Psoas muscle (tissue), 8 donors: ENCODE results near the gene PDE4D. TPM values are rescaled to one million over a fixed set of nuclear protein-coding genes. Genes with fewer than 3 reads are reported as not detected.
A peak's percentile ranks its signal among the peaks of the same experiment; 100 is the strongest.

Experiments
- ATAC-seq, 4 donors: fragments of 200-7000 bp; cut with Tn5 transposase; one replicate each; pipeline ENCODE4 v1.9.1; 2020; ENCODE audit warnings: moderate library complexity in 3 of 4, mild to moderate bottlenecking in 2 of 4
- DNase-seq, 2 donors: peaks; one replicate each; pipeline ENCODE4 v3.0.0-alpha.2; 2020
- H3K27ac ChIP-seq: fragments of 200-600 bp; one replicate; pipeline ENCODE4 v1.8.0; 2022
- H3K27me3 ChIP-seq, 3 donors: fragments of 200-600 bp in 1 of 3; one replicate each; pipeline versions ENCODE4 v1.6.1 to v1.8.0; 2013 to 2022; ENCODE audit warnings: low read length in 2 of 3, mild to moderate bottlenecking in 2 of 3, moderate library complexity in 1 of 3; ENCODE audit not compliant: insufficient read depth in 3 of 3
- H3K36me3 ChIP-seq, 2 donors: fragments of 200-600 bp in 1 of 2; one replicate each; pipeline versions ENCODE4 v1.6.1 to v1.8.0; 2013 to 2022; ENCODE audit warnings: low read depth in 1 of 2, mild to moderate bottlenecking in 1 of 2, moderate library complexity in 1 of 2; ENCODE audit not compliant: insufficient read depth in 1 of 2
- H3K4me1 ChIP-seq: fragments of 200-600 bp; one replicate; pipeline ENCODE4 v1.8.0; 2022
- H3K4me3 ChIP-seq: fragments of 200-600 bp; one replicate; pipeline ENCODE4 v1.8.0; 2022; ENCODE audit warnings: mild to moderate bottlenecking
- H3K9me3 ChIP-seq: fragments of 200-600 bp; one replicate; pipeline ENCODE4 v1.8.0; 2022
- CTCF ChIP-seq: fragments of 200-600 bp; IDR thresholded peaks from one replicate; pipeline ENCODE4 v1.8.0; 2022; ENCODE audit warnings: antibody characterized with exemption
- WGBS, 3 donors: extraction: QIAGEN DNeasy Blood & Tissue Kit; methylation state at CpG; one replicate each; pipeline versions ENCODE4 v1.1.6 to v1.1.7; 2013; 5-methylcytosine and 5-hydroxymethylcytosine counted together
- intact Hi-C, 2 donors: fragments of 100-400 bp; cut with DNase I; formaldehyde crosslinking; loops; one replicate each; pipeline versions ENCODE4 v1.11.0 to v1.14.2; 2022
- polyA plus RNA-seq, 3 donors: library from polyadenylated mRNA; stranded (reverse); fragments of 200-250 nt; gene quantifications; one replicate each; pipeline ENCODE4 v1.2.3, GENCODE V29; 2013
- total RNA-seq, 4 donors: library from RNA; stranded (reverse); fragmentation: NEBNext Ultra II Directional in 2 of 4; extraction: Animal tissue kit (Norgen Biotek cat#: 25700) in 2 of 4; gene quantifications; one replicate each; pipeline versions ENCODE4 v1.2.1 to v1.2.4, GENCODE V29; 2021 to 2023
- donor health status: healthy with polysubstance abuse.
- donor health status: DM: no; HTN: no; CAD: no; lungs with moderate emphysema.
- donor health status: Bipolar disorder and iron deficiency.
- donor health status: healthy.
- donor health status: DM: yes; HTN: yes; CAD: no.
- donor health status: DM: no; HTN: no; CAD: no.
- donor health status: DM: no; HTN: no; CAD: no.
- donor health status: DM: yes; HTN: yes; CAD: no.

Gene PDE4D
- total and polyA plus RNA-seq, 7 donors = 42.6 to 283 (median 88.7) TPM

GRCh38 chr5:59189472-59190244, 703.9 kb downstream of the PDE4D start:
- no peaks in the 10 kb centered on the region for H3K36me3 ChIP-seq
- H3K4me1 ChIP-seq = peaks cover 84% of the 10 kb centered on the region
- ATAC-seq = no peak
- H3K27ac ChIP-seq = peak overlapping the region; percentile 85
- intact Hi-C loops = loop anchor here (5.0 to 10.0 kb wide), 4 partner anchors 178 to 485 kb away; no protein-coding TSS in a partner anchor
- no peak for TF ChIP-seq CTCF
- H3K9me3 ChIP-seq = peaks cover under 1% of the 10 kb centered on the region
- no peaks in the 10 kb centered on the region for H3K27me3 ChIP-seq
- no peak for DNase-seq
- peak overlapping the region; percentile 47 for H3K4me3 ChIP-seq
- 33 to 58% (median 34%) methylated on average over 7 of the region's 7 CpGs for WGBS, 3 donors

GRCh38 chr5:59188419-59189225, 704.9 kb downstream of the PDE4D start:
- peaks cover 74% of the 10 kb centered on the region for H3K4me1 ChIP-seq
- H3K36me3 ChIP-seq = peaks cover 0 to 2% of the 10 kb centered on the region in 2 donors
- ATAC-seq (peak; percentile 56 to 70 (median 64)), DNase-seq (peak; percentile 67 to 81)
- peak; percentile 86 for TF ChIP-seq CTCF
- H3K4me3 ChIP-seq = peak overlapping the region; percentile 47
- intact Hi-C loops = loop anchor here (5.0 to 10.0 kb wide), 4 partner anchors 179 to 486 kb away; no protein-coding TSS in a partner anchor
- peak overlapping the region; percentile 85 for H3K27ac ChIP-seq
- WGBS, 3 donors = 11 to 13% (median 12%) methylated on average over 16 of the region's 16 CpGs
- H3K9me3 ChIP-seq = no peaks in the 10 kb centered on the region
- no peaks in the 10 kb centered on the region for H3K27me3 ChIP-seq

- peaks cover 0 to 9% of the 10 kb centered on the region in 2 donors for H3K36me3 ChIP-seq
- peaks cover 68% of the 10 kb centered on the region for H3K4me1 ChIP-seq
- intact Hi-C loops = loop anchor here (5.0 to 10.0 kb wide), 4 partner anchors 179 to 487 kb away; no protein-coding TSS in a partner anchor
- H3K4me3 ChIP-seq = peak overlapping the region; percentile 47
- TF ChIP-seq CTCF = no peak
- 41 to 51% (median 49%) methylated on average over 4 of the region's 4 CpGs for WGBS, 3 donors
- DNase-seq (no peak), ATAC-seq (no peak)
- H3K9me3 ChIP-seq = no peaks in the 10 kb centered on the region
- H3K27me3 ChIP-seq = no peaks in the 10 kb centered on the region
- H3K27ac ChIP-seq = peak overlapping the region; percentile 85
Measured at GRCh38 chr5:59187857-59188256, 705.7 kb downstream of the PDE4D start.

GRCh38 chr5:59186623-59187022, 706.9 kb downstream of the PDE4D start:
- no peak overlapping the region for H3K4me3 ChIP-seq
- peaks cover 58% of the 10 kb centered on the region for H3K4me1 ChIP-seq
- peaks cover 0 to 9% of the 10 kb centered on the region in 2 donors for H3K36me3 ChIP-seq
- no peak for DNase-seq
- 18 to 35% (median 32%) methylated on average over 8 of the region's 8 CpGs for WGBS, 3 donors
- no peak for TF ChIP-seq CTCF
- H3K9me3 ChIP-seq = no peaks in the 10 kb centered on the region
- peak; percentile 28 to 52 (median 44) for ATAC-seq
- no peaks in the 10 kb centered on the region for H3K27me3 ChIP-seq
- H3K27ac ChIP-seq = peak overlapping the region; percentile 85
- intact Hi-C loops = loop anchor here (5.0 to 10.0 kb wide), 4 partner anchors 181 to 488 kb away; no protein-coding TSS in a partner anchor
